Measurements from ENCODE around the gene CPNE5.

CPNE5 gene

DNA sequence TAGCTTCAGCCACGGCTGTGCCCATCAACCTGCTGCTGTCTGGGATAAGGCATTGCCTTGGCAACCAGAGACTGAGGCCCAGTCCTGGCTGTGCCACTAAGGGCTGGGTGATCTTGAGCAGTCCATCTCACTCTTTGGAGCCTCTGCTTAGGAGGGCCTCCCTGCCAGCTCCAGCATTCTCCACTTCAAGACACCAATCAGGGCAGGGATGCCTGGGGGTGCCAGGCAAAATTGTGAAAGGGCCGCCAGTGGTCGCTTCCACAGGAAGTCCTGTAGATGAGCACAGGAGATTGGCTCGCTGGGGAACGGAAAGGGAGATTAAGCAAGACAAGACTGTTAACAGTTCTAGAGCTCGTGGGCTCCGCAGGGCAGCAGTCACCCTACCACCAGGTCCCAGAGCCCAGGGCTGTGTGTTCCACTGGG lies 141.8 kb downstream of the CPNE5 start, which contains the start of gene RAB44:
Gene RAB44, plus strand, starts transcription at position 346 of the 423 bp plus-strand sequence. CDS start 6,410 bp downstream, outside the sequence.
- no peak for FAIRE-seq

DNA sequence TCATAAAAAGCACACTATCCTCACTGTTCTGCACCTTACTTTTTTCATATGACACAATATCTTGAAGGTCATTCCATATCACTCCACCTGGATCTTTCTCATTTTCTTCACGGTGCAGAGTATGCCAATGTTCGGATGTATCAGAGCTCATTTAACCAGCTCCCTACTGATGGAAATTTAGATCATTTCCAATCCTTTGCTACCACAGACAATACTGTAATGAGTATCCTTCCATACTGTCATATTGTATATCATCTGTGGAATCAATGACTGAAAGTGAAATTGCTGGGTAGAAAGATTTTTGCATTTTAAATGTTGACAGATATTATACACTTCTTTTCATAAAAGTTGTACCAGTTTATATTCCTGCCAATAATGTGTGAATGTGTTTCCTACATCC lies 143.8 kb downstream of the CPNE5 start:
- no peak for FAIRE-seq

DNA sequence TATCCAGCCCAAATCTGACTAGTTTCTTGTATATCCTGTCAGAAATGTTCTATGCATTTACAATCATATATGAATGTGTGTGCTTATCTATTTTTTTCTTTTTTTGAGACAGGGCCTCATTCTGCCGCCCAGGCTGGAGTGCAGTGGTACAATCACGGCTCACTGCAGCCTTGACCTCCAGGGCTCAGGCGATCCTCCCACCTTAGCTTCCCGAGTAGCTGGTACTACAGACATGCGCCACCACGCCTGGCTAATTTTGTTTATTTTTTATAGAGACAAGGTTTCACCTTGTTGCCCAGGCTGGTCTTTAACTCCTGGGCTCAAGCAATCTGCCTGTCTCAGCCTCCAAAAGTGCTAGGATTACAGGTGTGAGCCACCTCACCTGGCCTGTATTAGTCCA lies 144.6 kb downstream of the CPNE5 start:
- no peak for FAIRE-seq

DNA sequence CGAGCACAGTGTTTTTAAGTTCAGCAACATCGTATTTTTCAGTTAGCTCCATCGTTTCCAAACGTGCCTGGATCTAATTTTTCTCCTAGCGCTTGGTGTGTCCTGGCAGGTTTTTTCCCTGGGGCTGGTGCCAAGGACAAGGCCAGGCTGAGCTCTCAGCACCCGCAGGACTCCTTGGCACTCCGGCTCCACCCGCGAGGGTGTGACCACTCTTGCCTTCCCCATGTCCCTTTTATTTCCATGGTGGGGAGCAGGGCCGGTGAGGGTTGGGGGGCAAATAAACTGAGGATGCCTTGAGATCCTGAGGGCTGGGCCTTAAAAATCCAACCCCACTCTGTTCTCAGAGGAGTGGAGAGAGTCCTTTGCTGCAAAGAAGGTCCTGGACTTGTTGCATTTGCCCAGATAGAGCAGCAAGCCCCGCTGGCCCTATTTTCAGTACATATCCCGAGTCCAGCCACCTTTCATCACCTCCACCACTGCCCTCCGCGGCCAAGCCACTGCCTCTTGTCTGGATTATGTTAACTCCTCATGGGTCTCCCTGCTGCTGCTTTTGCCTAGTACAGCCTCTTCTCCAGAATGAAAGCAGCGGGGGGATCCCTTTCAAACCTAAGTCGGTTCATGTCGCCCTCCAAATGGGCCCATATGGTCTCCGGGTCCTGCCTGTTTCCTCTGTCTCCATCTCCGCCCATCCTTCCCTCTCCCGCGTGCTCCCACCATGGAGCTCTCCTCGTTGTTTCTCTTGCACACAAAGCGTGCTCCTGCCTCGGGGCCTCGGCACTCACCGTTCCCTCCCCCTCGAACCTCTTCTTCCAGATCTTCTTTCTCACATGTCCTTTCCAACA lies 146.2 kb downstream of the CPNE5 start:
- no peak for FAIRE-seq

DNA sequence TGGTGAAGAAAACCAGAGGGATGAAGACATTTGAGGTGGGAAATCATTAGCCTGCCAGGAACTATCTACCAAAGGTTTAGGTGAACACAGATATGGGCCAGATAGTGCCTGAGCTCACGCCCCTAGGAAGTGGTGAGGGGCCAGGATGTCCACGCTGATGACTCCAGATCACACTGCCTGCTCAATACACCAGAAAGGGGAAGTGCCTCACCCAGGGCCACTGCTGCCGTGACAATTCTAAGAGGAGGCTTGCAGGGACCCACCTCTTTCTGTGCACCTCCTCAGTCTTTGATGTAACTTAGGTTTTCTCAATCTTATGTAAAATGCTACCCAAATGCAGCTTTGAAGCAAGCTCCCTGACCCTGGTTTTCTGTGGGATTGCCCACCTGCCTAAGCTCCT lies 147.0 kb downstream of the CPNE5 start:
- FAIRE-seq: no peak

DNA sequence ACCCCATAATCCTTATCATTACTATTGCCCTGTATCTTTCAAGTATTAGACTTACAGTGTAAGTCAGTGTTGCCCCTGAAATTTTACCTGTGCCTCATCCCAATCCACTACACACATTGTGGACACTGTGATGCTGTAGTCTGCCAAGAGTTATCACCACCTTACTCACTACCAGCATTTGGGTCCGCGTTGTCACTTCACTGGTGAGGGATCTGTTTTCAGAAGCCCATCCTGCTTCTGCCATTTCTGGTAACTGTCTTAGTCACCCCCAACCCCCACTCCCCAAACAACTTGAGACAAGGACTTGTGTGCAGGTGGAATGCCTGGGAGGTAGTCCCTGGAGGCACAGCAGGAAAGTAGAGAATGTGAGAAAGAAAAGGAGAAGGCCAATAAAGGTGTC lies 147.6 kb downstream of the CPNE5 start:
- no peak for FAIRE-seq

DNA sequence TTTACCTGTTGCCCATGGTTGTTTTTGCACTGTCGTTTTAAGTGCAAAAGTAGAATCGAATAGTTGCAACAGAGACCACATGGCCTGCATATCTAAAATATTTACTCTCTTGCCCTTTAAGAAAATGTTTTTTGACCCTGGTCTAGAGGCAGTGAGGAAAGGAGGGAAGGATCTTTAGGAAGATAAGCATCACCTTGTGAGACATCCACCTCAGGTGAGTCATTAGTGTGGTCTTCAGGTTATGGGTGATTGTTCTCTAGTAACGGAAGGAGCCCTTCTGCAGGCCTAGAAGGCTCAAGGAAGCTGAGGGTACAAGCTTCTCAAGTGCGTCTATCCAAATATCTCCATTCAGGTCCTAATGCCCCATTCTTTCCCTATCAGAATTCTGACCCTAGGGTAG lies 148.2 kb downstream of the CPNE5 start:
- FAIRE-seq: no peak

Data from colon (tissue), 2 donors.